ENCODE measurements around the gene VANGL1. TPM values are rescaled to one million over a fixed set of nuclear protein-coding genes. Genes with fewer than 3 reads are reported as not detected.

VANGL1 gene
- total and polyA plus RNA-seq, 3 donors from 2014 or later: 8.2 to 16.6 (median 8.6) TPM

DNA sequence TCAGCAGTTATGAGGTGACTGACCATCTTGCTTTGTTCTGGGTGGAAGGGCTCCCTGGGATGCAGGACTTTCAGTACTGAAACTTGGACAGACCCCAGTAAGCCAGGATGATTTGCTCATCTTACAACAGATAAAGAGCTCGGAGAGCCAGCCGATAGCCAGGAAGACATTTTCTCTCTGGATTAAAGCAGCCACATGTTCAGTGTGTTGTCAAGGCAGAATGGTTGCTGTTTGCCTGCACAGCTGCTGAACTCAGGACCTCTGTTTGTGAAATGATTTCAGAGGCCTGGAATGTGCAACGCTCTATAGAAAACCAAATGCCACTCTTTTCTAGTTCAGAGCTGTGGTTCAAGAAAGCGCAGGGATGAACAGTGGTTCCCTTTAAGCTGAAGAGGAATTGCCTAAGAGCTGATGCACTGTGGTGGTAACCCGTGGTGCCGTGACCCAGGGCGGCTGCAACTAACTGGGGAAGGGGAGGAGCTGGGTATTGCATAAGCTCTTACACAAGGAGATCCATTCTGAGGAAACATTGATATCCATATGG is 86.0 kb downstream of the VANGL1 start:
- Histone ChIP-seq H3K36me3 (ENCODE audit: low read depth, missing control alignments) (no peaks in the 10 kb centered on the region), H3K4me3 (no peak overlapping the region), H3K27me3 (no peaks in the 10 kb centered on the region), H3K4me1 (peaks cover 7% of the 10 kb centered on the region), H3K27ac (peak overlapping the region; percentile 39 to 47), H3K9me3 (no peaks in the 10 kb centered on the region)
- 41 to 44% methylated on average over 7 of the region's 7 CpGs for WGBS, 2 donors
- TF ChIP-seq POLR2A (IDR thresholded peaks at IDR 0.05): no peak
- TF ChIP-seq, protein P1, sequence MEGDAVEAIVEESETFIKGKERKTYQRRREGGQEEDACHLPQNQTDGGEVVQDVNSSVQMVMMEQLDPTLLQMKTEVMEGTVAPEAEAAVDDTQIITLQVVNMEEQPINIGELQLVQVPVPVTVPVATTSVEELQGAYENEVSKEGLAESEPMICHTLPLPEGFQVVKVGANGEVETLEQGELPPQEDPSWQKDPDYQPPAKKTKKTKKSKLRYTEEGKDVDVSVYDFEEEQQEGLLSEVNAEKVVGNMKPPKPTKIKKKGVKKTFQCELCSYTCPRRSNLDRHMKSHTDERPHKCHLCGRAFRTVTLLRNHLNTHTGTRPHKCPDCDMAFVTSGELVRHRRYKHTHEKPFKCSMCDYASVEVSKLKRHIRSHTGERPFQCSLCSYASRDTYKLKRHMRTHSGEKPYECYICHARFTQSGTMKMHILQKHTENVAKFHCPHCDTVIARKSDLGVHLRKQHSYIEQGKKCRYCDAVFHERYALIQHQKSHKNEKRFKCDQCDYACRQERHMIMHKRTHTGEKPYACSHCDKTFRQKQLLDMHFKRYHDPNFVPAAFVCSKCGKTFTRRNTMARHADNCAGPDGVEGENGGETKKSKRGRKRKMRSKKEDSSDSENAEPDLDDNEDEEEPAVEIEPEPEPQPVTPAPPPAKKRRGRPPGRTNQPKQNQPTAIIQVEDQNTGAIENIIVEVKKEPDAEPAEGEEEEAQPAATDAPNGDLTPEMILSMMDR (IDR thresholded peaks at IDR 0.05): no peak
- intact Hi-C loops (cut with DNase I; ENCODE audit: low total_unique reads): no loop called here
- peak; percentile 42 for DNase-seq

DNA sequence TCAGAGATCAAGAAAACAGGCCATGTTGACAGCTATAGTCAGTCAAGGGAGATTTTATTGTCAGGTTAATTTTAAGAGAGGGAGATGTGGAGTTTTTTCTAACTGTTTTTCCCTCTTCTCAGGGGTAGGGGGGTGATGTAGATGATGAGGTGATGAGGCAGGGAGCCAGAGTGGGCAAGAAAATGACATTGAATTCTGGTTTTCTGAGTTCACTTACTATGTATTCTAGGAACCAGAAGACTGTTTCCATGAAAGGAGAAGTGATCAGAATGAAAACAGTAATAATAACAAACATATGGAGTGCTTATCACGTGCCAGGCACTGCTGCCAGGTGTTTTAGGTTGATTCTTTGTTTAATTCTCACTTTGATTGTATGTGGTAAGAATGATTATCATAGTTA is 86.6 kb downstream of the VANGL1 start:
- intact Hi-C loops (cut with DNase I; ENCODE audit: low total_unique reads): no loop called here
- no peak for TF ChIP-seq POLR2A (IDR thresholded peaks at IDR 0.05)
- TF ChIP-seq, protein P1 (IDR thresholded peaks at IDR 0.05): no peak
- Histone ChIP-seq H3K27me3 (no peaks in the 10 kb centered on the region), H3K9me3 (no peaks in the 10 kb centered on the region), H3K4me1 (peaks cover 7% of the 10 kb centered on the region), H3K4me3 (no peak overlapping the region), H3K27ac (peak overlapping the region in 1 of 2 donors; percentile 47), H3K36me3 (ENCODE audit: low read depth, missing control alignments) (no peaks in the 10 kb centered on the region)
- DNase-seq: no peak
- WGBS, 2 donors: 88 to 97% methylated on average over 1 of the region's 1 CpG

DNA sequence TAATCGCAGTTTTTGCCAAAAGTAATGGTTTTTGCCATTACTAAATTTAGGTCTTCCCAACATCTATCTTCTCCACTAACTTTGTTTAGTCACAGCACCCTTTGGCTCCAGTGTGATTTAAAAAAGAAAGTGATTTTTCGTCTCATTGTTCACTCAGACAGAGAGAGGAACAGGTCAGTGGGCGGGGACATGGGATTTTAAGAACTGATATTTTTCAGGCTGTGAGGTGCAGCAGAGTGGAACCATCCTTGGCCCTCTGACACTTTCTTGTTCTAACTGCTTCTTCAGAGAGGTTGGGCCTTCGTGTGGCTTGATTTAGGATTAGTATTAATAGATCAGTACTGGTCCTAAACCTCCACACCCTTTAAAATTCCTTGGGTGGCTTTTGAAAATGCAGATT is 88.0 kb downstream of the VANGL1 start:
- TF ChIP-seq, protein P1 (IDR thresholded peaks at IDR 0.05): no peak
- no peaks in the 10 kb centered on the region for H3K36me3 ChIP-seq (ENCODE audit: low read depth, missing control alignments)

DNA sequence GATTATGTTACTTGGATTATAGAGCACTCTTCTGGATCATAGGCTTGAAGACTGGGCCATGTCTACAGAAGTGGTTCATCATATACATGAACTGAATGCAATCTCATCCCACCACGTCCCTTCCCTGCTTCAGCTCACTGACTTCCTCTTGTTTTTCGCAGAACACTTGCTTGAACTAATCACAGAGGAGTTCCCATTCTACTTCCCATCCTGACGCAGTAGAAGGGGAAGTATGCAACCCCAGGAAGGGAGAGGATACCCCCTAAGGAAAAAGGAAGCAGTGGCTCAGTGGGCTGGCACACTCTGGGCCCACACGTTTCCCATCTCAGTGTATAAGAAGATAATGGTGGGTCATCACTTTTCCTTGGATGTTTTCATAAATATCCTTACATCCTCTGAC is 90.5 kb downstream of the VANGL1 start:
- Histone ChIP-seq H3K27me3 (no peaks in the 10 kb centered on the region), H3K4me3 (no peak overlapping the region), H3K4me1 (peaks cover 5% of the 10 kb centered on the region), H3K9me3 (no peaks in the 10 kb centered on the region), H3K27ac (no peak overlapping the region), H3K36me3 (ENCODE audit: low read depth, missing control alignments) (no peaks in the 10 kb centered on the region)
- TF ChIP-seq POLR2A (IDR thresholded peaks at IDR 0.05): no peak
- TF ChIP-seq, protein P1 (IDR thresholded peaks at IDR 0.05): no peak
- DNase-seq: no peak
- 69% methylated on average over 4 of the region's 4 CpGs for WGBS, 2 donors
- intact Hi-C loops (cut with DNase I; ENCODE audit: low total_unique reads): no loop called here

More for the DNA sequence above, 88.0 kb downstream of the VANGL1 start:
- H3K27ac ChIP-seq: no peak overlapping the region
- H3K9me3 ChIP-seq: no peaks in the 10 kb centered on the region
- H3K4me1 ChIP-seq: peaks cover 7% of the 10 kb centered on the region
- intact Hi-C loops (cut with DNase I; ENCODE audit: low total_unique reads): no loop called here
- 86 to 88% methylated on average over 4 of the region's 4 CpGs for WGBS, 2 donors
- H3K4me3 ChIP-seq: no peak overlapping the region
- no peaks in the 10 kb centered on the region for H3K27me3 ChIP-seq
- no peak for DNase-seq

DNA sequence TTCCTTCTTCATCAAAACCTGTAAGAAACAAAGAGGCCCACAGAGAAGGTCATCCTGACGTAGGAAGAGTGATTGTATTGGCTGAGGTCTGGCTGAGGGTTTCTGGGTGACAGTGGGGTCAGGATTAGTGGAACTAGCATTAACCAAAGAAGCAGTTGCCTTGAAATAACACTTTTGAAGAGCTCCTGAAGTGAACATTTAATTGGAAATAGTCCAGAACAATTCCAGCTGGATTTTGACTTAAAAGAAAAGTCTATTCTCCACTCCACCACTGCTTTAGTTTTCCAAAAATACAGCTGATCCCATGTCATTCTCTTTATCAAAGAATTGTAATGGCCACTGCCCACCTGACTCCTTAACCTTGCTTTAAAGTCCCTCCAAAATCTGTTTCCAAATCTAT is 99.0 kb downstream of the VANGL1 start:
- no peaks in the 10 kb centered on the region for H3K9me3 ChIP-seq
- H3K27me3 ChIP-seq: no peaks in the 10 kb centered on the region
- TF ChIP-seq POLR2A (IDR thresholded peaks at IDR 0.05): no peak
- TF ChIP-seq, protein P1 (IDR thresholded peaks at IDR 0.05): no peak
- H3K4me1 ChIP-seq: no peaks in the 10 kb centered on the region
- no peak overlapping the region for H3K27ac ChIP-seq
- DNase-seq: no peak
- intact Hi-C loops (cut with DNase I; ENCODE audit: low total_unique reads): no loop called here
- H3K4me3 ChIP-seq: no peak overlapping the region
- H3K36me3 ChIP-seq (ENCODE audit: low read depth, missing control alignments): no peaks in the 10 kb centered on the region
- WGBS, 2 donors: 70 to 75% methylated on average over 1 of the region's 1 CpG
